ENCODE data around the gene PLA1A.
"Not testable (repeated sequence)": the region's sequence is repeated elsewhere in the genome, so short reads cannot be mapped to it uniquely, and the experiment has no call there.

The PLA1A gene

GRCh38 chr3:119672776-119673175 lies 75.1 kb downstream of the PLA1A start:
- ATAC-seq = no peak
- H3K4me3 Mint-ChIP-seq = no peak overlapping the region
- H3K27me3 Mint-ChIP-seq = no peaks in the 10 kb centered on the region
- H3K4me1 Mint-ChIP-seq = peaks cover 40% of the 10 kb centered on the region
- no peak overlapping the region for H3K27ac Mint-ChIP-seq
- H3K36me3 Mint-ChIP-seq = peaks cover 43% of the 10 kb centered on the region
- H3K9me3 Mint-ChIP-seq = no peaks in the 10 kb centered on the region

GRCh38 chr3:119673875-119674274 lies 76.2 kb downstream of the PLA1A start:
- H3K36me3 Mint-ChIP-seq = peaks cover 42% of the 10 kb centered on the region
- H3K4me3 Mint-ChIP-seq = no peak overlapping the region
- no peak for ATAC-seq
- H3K4me1 Mint-ChIP-seq = peaks cover 43% of the 10 kb centered on the region
- H3K27me3 Mint-ChIP-seq = no peaks in the 10 kb centered on the region
- no peak overlapping the region for H3K27ac Mint-ChIP-seq
- no peaks in the 10 kb centered on the region for H3K9me3 Mint-ChIP-seq

- Mint-ChIP-seq H3K36me3 (peaks cover 35% of the 10 kb centered on the region), H3K27ac (peak overlapping the region; percentile 84), H3K4me1 (peaks cover 38% of the 10 kb centered on the region), H3K9me3 (no peaks in the 10 kb centered on the region), H3K27me3 (no peaks in the 10 kb centered on the region), H3K4me3 (peak overlapping the region; percentile 83)
- ATAC-seq = no peak
Observed at GRCh38 chr3:119675188-119675874, 77.6 kb downstream of the PLA1A start.

- no peaks in the 10 kb centered on the region for H3K27me3 Mint-ChIP-seq
- no peak for ATAC-seq
- no peaks in the 10 kb centered on the region for H3K9me3 Mint-ChIP-seq
- H3K4me1 Mint-ChIP-seq = peaks cover 32% of the 10 kb centered on the region
- peak overlapping the region; percentile 84 for H3K27ac Mint-ChIP-seq
- H3K36me3 Mint-ChIP-seq = peaks cover 28% of the 10 kb centered on the region
- peak overlapping the region; percentile 83 for H3K4me3 Mint-ChIP-seq
Observed at GRCh38 chr3:119676020-119676419, 78.3 kb downstream of the PLA1A start.

GRCh38 chr3:119676771-119677640 lies 79.3 kb downstream of the PLA1A start, which contains the start of gene COX17:
Gene COX17 (minus strand): TSS chr3:119677406. CDS start chr3:119677310, 96 bp downstream.
- H3K27me3 Mint-ChIP-seq = no peaks in the 10 kb centered on the region
- H3K9me3 Mint-ChIP-seq = no peaks in the 10 kb centered on the region
- peak within 1 kb of the TSS; percentile 83 for H3K4me3 Mint-ChIP-seq
- peak within 1 kb of the TSS; percentile 84 for H3K27ac Mint-ChIP-seq
- ATAC-seq = peak; percentile 95
- peaks cover 35% of the 10 kb centered on the region for H3K4me1 Mint-ChIP-seq
- H3K36me3 Mint-ChIP-seq = peaks cover 26% of the 10 kb centered on the region

GRCh38 chr3:119677641-119677934 lies 79.9 kb downstream of the PLA1A start:
- Mint-ChIP-seq H3K4me1 (peaks cover 35% of the 10 kb centered on the region), H3K27me3 (no peaks in the 10 kb centered on the region), H3K36me3 (peaks cover 26% of the 10 kb centered on the region), H3K9me3 (no peaks in the 10 kb centered on the region), H3K27ac (peak overlapping the region; percentile 84), H3K4me3 (peak overlapping the region; percentile 83)
- ATAC-seq = no peak

GRCh38 chr3:119678209-119678608 lies 80.5 kb downstream of the PLA1A start:
- ATAC-seq, H3K4me3 Mint-ChIP-seq, H3K27me3 Mint-ChIP-seq, H3K9me3 Mint-ChIP-seq: not testable (repeated sequence)
- H3K27ac Mint-ChIP-seq = peak overlapping the region; percentile 84
- peaks cover 20% of the 10 kb centered on the region for H3K36me3 Mint-ChIP-seq
- H3K4me1 Mint-ChIP-seq = peaks cover 35% of the 10 kb centered on the region
